SH-SY5Y (cell line): Measurements from ENCODE around the gene CHID1.

Source experiments
- GATA2 ChIP-seq: IDR thresholded peaks from 2 replicates; pipeline ENCODE4 v1.6.1; 2011; ENCODE audit warnings: mild to moderate bottlenecking, low read depth, low read length
- GATA3 ChIP-seq: IDR thresholded peaks from 2 replicates; pipeline ENCODE4 v1.6.1; 2011; ENCODE audit warnings: low read depth, mild to moderate bottlenecking, low read length, moderate library complexity

The CHID1 gene

GRCh38 chr11:910589-911030, at the start of gene CHID1:
TSS of gene CHID1 (minus strand) at chr11:910810. CDS start at chr11:904816, 5,994 bp downstream.
- TF ChIP-seq GATA3 (no peak), GATA2 (no peak)

- TF ChIP-seq GATA2: no peak
- TF ChIP-seq GATA3: no peak
These were observed 49.0 kb upstream of the CHID1 start for GRCh38 chr11:959608-960007.

GRCh38 chr11:959027-959426, 48.4 kb upstream of the CHID1 start:
- TF ChIP-seq GATA3 (no peak), GATA2 (no peak)

- TF ChIP-seq GATA2 (no peak), GATA3 (no peak)
These were observed 47.5 kb upstream of the CHID1 start for GRCh38 chr11:958101-958500.

- TF ChIP-seq GATA3 (no peak), GATA2 (no peak)
These were observed 46.8 kb upstream of the CHID1 start for GRCh38 chr11:957212-957920.

GRCh38 chr11:955154-956063, 44.8 kb upstream of the CHID1 start:
- TF ChIP-seq GATA2 (no peak), GATA3 (no peak)

- TF ChIP-seq GATA2: no peak
- no peak for TF ChIP-seq GATA3
These were observed 44.0 kb upstream of the CHID1 start for GRCh38 chr11:954392-955153.

GRCh38 chr11:953512-953911, 42.9 kb upstream of the CHID1 start:
- no peak for TF ChIP-seq GATA3
- TF ChIP-seq GATA2: no peak

GRCh38 chr11:952406-953385, 42.1 kb upstream of the CHID1 start:
- TF ChIP-seq GATA3 (no peak), GATA2 (peak; percentile 36; the same call in 1 of the 2 replicates)

- TF ChIP-seq GATA3 (no peak), GATA2 (no peak)
These were observed 40.9 kb upstream of the CHID1 start for GRCh38 chr11:951507-951906.

- no peak for TF ChIP-seq GATA3
- TF ChIP-seq GATA2: no peak
These were observed 37.1 kb upstream of the CHID1 start for GRCh38 chr11:947744-948143.

GRCh38 chr11:945986-946385, 35.4 kb upstream of the CHID1 start:
- TF ChIP-seq GATA3 (no peak), GATA2 (no peak)

- TF ChIP-seq GATA2 (no peak), GATA3 (no peak)
These were observed 34.3 kb upstream of the CHID1 start for GRCh38 chr11:944711-945470.
